Chondrocyte (in vitro differentiated cells): ENCODE measurements around the gene DYNC1I1. TPM values are rescaled to one million over a fixed set of nuclear protein-coding genes. Genes with fewer than 3 reads are reported as not detected.

ENCODE experiments used
- DNase-seq: peaks from one replicate; pipeline ENCODE4 v3.0.0; 2021; ENCODE audit warnings: mixed read lengths, low spot score
- H3K27ac Mint-ChIP-seq: one replicate; pipeline ENCODE4 v1.8.0; 2021; ENCODE audit warnings: mild to moderate bottlenecking, moderate library complexity, mixed read lengths; ENCODE audit not compliant: unreplicated experiment
- H3K27me3 Mint-ChIP-seq: 2 replicates; pipeline ENCODE4 v1.8.0; 2021; ENCODE audit warnings: low read depth, mixed read lengths
- H3K36me3 Mint-ChIP-seq: 2 replicates; pipeline ENCODE4 v1.8.0; 2021; ENCODE audit warnings: low read depth, mixed read lengths
- H3K4me1 Mint-ChIP-seq: 2 replicates; pipeline ENCODE4 v1.8.0; 2021; ENCODE audit warnings: low read depth, mild to moderate bottlenecking, mixed read lengths
- H3K4me3 Mint-ChIP-seq: one replicate; pipeline ENCODE4 v1.8.0; 2021; ENCODE audit warnings: mild to moderate bottlenecking, moderate library complexity, mixed read lengths; ENCODE audit not compliant: unreplicated experiment
- H3K9me3 Mint-ChIP-seq: 2 replicates; pipeline ENCODE4 v1.8.0; 2021; ENCODE audit warnings: low read depth, mixed read lengths
- CTCF ChIP-seq: fragments of 200-600 bp; sonication (generic); IDR thresholded peaks from 2 replicates; pipeline ENCODE4 v1.5.0; 2021; ENCODE audit warnings: antibody characterized with exemption, mild to moderate bottlenecking, moderate library complexity
- total RNA-seq: library from RNA; stranded (reverse); gene quantifications from 3 replicates; pipeline ENCODE4 v1.2.1, GENCODE V29; 2021

The DYNC1I1 gene
- total RNA-seq, 1 donor from 2014 or later, result 17.4 TPM

- Mint-ChIP-seq H3K27ac (no peak overlapping the region), H3K9me3 (peaks cover 8% of the 10 kb centered on the region), H3K4me3 (no peak overlapping the region), H3K27me3 (no peaks in the 10 kb centered on the region), H3K4me1 (peaks cover 34% of the 10 kb centered on the region), H3K36me3 (peaks cover 20% of the 10 kb centered on the region)
- no peak for DNase-seq
- no peak for TF ChIP-seq CTCF
These were observed 103.2 kb downstream of the DYNC1I1 start for GRCh38 chr7:95875519-95875918.

GRCh38 chr7:95878677-95879076, 106.3 kb downstream of the DYNC1I1 start:
- H3K27ac Mint-ChIP-seq, result no peak overlapping the region
- no peaks in the 10 kb centered on the region for H3K27me3 Mint-ChIP-seq
- no peak for TF ChIP-seq CTCF
- H3K9me3 Mint-ChIP-seq, result peaks cover 8% of the 10 kb centered on the region
- H3K4me3 Mint-ChIP-seq, result no peak overlapping the region
- no peak for DNase-seq
- H3K4me1 Mint-ChIP-seq, result peaks cover 19% of the 10 kb centered on the region
- H3K36me3 Mint-ChIP-seq, result peaks cover 26% of the 10 kb centered on the region

GRCh38 chr7:95881597-95881996, 109.2 kb downstream of the DYNC1I1 start:
- Mint-ChIP-seq H3K4me1 (peaks cover 8% of the 10 kb centered on the region), H3K36me3 (peaks cover 22% of the 10 kb centered on the region), H3K27me3 (no peaks in the 10 kb centered on the region), H3K27ac (no peak overlapping the region), H3K4me3 (no peak overlapping the region), H3K9me3 (peaks cover 8% of the 10 kb centered on the region)
- no peak for DNase-seq
- TF ChIP-seq CTCF, result no peak

GRCh38 chr7:95883217-95883616, 110.9 kb downstream of the DYNC1I1 start:
- H3K27ac Mint-ChIP-seq, result no peak overlapping the region
- no peak overlapping the region for H3K4me3 Mint-ChIP-seq
- no peaks in the 10 kb centered on the region for H3K27me3 Mint-ChIP-seq
- TF ChIP-seq CTCF, result no peak
- DNase-seq, result no peak
- peaks cover 21% of the 10 kb centered on the region for H3K36me3 Mint-ChIP-seq
- H3K9me3 Mint-ChIP-seq, result peaks cover 8% of the 10 kb centered on the region
- H3K4me1 Mint-ChIP-seq, result peaks cover 16% of the 10 kb centered on the region

GRCh38 chr7:95886501-95887090, 114.2 kb downstream of the DYNC1I1 start:
- no peak overlapping the region for H3K4me3 Mint-ChIP-seq
- peaks cover 18% of the 10 kb centered on the region for H3K36me3 Mint-ChIP-seq

More at GRCh38 chr7:95886501-95887090, 114.2 kb downstream of the DYNC1I1 start:
- no peak for TF ChIP-seq CTCF
- DNase-seq, result no peak
- peak overlapping the region; percentile 49 for H3K27ac Mint-ChIP-seq
- peaks cover 16% of the 10 kb centered on the region for H3K4me1 Mint-ChIP-seq
- H3K9me3 Mint-ChIP-seq, result peaks cover 3% of the 10 kb centered on the region
- no peaks in the 10 kb centered on the region for H3K27me3 Mint-ChIP-seq
